Omental fat pad (tissue), 4 donors: Measurements from ENCODE around the gene FGGY. TPM values are rescaled to one million over a fixed set of nuclear protein-coding genes. Genes with fewer than 3 reads are reported as not detected.

ENCODE experiments used
- ATAC-seq: fragments of 150-250 bp; one replicate; pipeline ENCODE4 v1.9.1; 2016; ENCODE audit warnings: mild to moderate bottlenecking, moderate library complexity; ENCODE audit not compliant: low FRiP score
- DNase-seq: peaks from one replicate; pipeline ENCODE4 v3.0.0-alpha.2; 2019; ENCODE audit warnings: low spot score
- total RNA-seq, 4 donors: library from RNA; depleted of rRNA; stranded (reverse); fragments of >200 nt; gene quantifications; one replicate each; pipeline ENCODE4 v1.1.0, GENCODE V29; 2016
- TF ChIP-seq, protein P1 (sequence below), 3 donors: fragments of 450-650 bp; IDR thresholded peaks; one replicate each; pipeline ENCODE4 v1.5.1; 2016 to 2017; ENCODE audit warnings: antibody characterized with exemption in 3 of 3, mild to moderate bottlenecking in 3 of 3, moderate library complexity in 2 of 3

The FGGY gene
- total RNA-seq, 4 donors from 2014 or later = 4.9 to 20.6 (median 10.7) TPM

- no peak for ATAC-seq
- DNase-seq = no peak
- TF ChIP-seq, protein P1, sequence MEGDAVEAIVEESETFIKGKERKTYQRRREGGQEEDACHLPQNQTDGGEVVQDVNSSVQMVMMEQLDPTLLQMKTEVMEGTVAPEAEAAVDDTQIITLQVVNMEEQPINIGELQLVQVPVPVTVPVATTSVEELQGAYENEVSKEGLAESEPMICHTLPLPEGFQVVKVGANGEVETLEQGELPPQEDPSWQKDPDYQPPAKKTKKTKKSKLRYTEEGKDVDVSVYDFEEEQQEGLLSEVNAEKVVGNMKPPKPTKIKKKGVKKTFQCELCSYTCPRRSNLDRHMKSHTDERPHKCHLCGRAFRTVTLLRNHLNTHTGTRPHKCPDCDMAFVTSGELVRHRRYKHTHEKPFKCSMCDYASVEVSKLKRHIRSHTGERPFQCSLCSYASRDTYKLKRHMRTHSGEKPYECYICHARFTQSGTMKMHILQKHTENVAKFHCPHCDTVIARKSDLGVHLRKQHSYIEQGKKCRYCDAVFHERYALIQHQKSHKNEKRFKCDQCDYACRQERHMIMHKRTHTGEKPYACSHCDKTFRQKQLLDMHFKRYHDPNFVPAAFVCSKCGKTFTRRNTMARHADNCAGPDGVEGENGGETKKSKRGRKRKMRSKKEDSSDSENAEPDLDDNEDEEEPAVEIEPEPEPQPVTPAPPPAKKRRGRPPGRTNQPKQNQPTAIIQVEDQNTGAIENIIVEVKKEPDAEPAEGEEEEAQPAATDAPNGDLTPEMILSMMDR (IDR thresholded peaks at IDR 0.05) = no peak
Measured at GRCh38 chr1:59666106-59666505, 369.2 kb downstream of the FGGY start.

GRCh38 chr1:59667020-59667419 is 370.1 kb downstream of the FGGY start:
- ATAC-seq = no peak
- TF ChIP-seq, protein P1 (IDR thresholded peaks at IDR 0.05) = no peak
- DNase-seq = no peak

GRCh38 chr1:59669752-59670312 is 372.9 kb downstream of the FGGY start:
- DNase-seq = no peak
- peak; percentile 34 for ATAC-seq
- TF ChIP-seq, protein P1 (IDR thresholded peaks at IDR 0.05) = no peak

DNA sequence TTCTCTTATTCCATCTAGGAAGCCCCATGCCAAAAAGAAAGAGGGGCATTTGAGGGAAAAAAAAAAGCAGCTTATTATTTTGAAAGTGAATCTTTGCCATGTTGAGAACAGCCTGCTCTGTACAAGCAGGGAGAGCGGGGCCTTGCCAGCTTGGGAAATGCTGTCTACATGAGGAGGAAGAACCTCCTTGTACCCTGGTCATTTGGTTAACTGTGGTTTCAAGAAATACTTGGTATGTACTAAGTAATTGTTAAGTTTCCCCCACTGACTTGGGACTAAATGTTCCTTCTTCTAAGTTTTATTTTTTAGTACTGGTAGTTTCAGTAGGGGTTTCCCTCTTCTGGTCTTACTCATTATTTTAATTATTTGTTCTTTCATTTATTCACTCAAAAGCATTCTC is 373.8 kb downstream of the FGGY start:
- no peak for DNase-seq
- TF ChIP-seq, protein P1 (IDR thresholded peaks at IDR 0.05) = no peak
- ATAC-seq = no peak

GRCh38 chr1:59671066-59671952 is 374.4 kb downstream of the FGGY start:
- no peak for DNase-seq
- no peak for ATAC-seq
- TF ChIP-seq, protein P1 (IDR thresholded peaks at IDR 0.05) = no peak

- TF ChIP-seq, protein P1 (IDR thresholded peaks at IDR 0.05) = no peak
- DNase-seq = no peak
- ATAC-seq = no peak
Measured at GRCh38 chr1:59671953-59672305, 375.0 kb downstream of the FGGY start.
